ENCODE data around the gene CRIM1. TPM values are rescaled to one million over a fixed set of nuclear protein-coding genes. Genes with fewer than 3 reads are reported as not detected.

Gene CRIM1
- total and polyA plus RNA-seq, 2 of the 8 experiments (the other 6 are each of a cell fraction or from before 2014, with no cell fraction given) = 9.4 to 28.4 TPM

- Histone ChIP-seq H3K27ac (ENCODE audit: low read depth, low read length) (no peak overlapping the region), H3K4me3 (ENCODE audit: extremely low read depth in 1 of 4, insufficient read depth in 2 of 4, low read depth in 3 of 4, low read length in 4 of 4) (no peak overlapping the region), H3K23me2 (ENCODE audit: low read depth, low read length) (no peaks in the 10 kb centered on the region; the same call in 1 of the 2 replicates), H2BK12ac (ENCODE audit: low read depth, low read length) (no peak overlapping the region), H4K5ac (ENCODE audit: insufficient read length, low read depth, low read length) (no peak overlapping the region), H2BK5ac (ENCODE audit: low read depth, low read length) (no peak overlapping the region), H3K9ac (replicated peaks in 1 of 4; ENCODE audit: extremely low read depth in 1 of 4, low read depth in 3 of 4, low read length in 3 of 4) (no peak overlapping the region), H3K4ac (replicated peaks; ENCODE audit: insufficient read length, low read depth, low read length) (no peak overlapping the region), H3K79me1 (ENCODE audit: low read depth, low read length) (peaks cover 7% of the 10 kb centered on the region; the same call in 1 of the 2 replicates), H4K20me1 (replicated peaks in 1 of 2; ENCODE audit: control insufficient read depth in 1 of 2, insufficient read depth in 2 of 2, low read length in 2 of 2) (peaks cover 0 to 2% of the 10 kb centered on the region in 2 experiments), H3K79me2 (ENCODE audit: control insufficient read depth in 1 of 2, insufficient read depth in 2 of 2, low read length in 2 of 2) (peaks cover 4 to 93% of the 10 kb centered on the region in 2 experiments; a peak in 3 of 4 replicates), H4K8ac (ENCODE audit: extremely low read depth, insufficient read depth, low read length) (no peak overlapping the region), H2BK15ac (ENCODE audit: low read length) (no peak overlapping the region), H4K91ac (replicated peaks; ENCODE audit: insufficient read length, low read length) (no peak overlapping the region), H2BK120ac (replicated peaks; ENCODE audit: low read depth, low read length) (no peak overlapping the region), H3K18ac (ENCODE audit: extremely low read depth, low read length) (no peak overlapping the region), H3K56ac (replicated peaks; ENCODE audit: insufficient read length, low read depth, low read length) (no peak overlapping the region), H3K4me1 (replicated peaks in 1 of 4; ENCODE audit: control insufficient read depth in 3 of 4, insufficient read depth in 4 of 4, low read length in 3 of 4) (peaks cover 4 to 22% (median 10%) of the 10 kb centered on the region in 4 experiments; a peak in 6 of 7 replicates), H3K36me3 (ENCODE audit: control insufficient read depth in 2 of 4, insufficient read depth in 4 of 4, low read length in 3 of 4) (no peaks in the 10 kb centered on the region), H3K4me2 (ENCODE audit: insufficient read depth in 1 of 2, low read depth in 2 of 2, low read length in 2 of 2) (no peak overlapping the region), H3K23ac (ENCODE audit: insufficient read length) (no peak overlapping the region), H2AK5ac (ENCODE audit: low read depth, low read length) (no peak overlapping the region), H3K27me3 (replicated peaks in 1 of 4; ENCODE audit: control insufficient read depth in 3 of 4, extremely low read depth in 1 of 4, insufficient read depth in 3 of 4, low read length in 3 of 4) (no peaks in the 10 kb centered on the region), H3K14ac (ENCODE audit: insufficient read length) (no peak overlapping the region), H2AFZ (ENCODE audit: low read length) (no peak overlapping the region), H2BK20ac (ENCODE audit: low read length) (no peak overlapping the region), H3K9me3 (ENCODE audit: insufficient read depth in 2 of 2, low read depth in 1 of 2, low read length in 1 of 2) (no peaks in the 10 kb centered on the region)
- no peak for TF ChIP-seq SAP30 (IDR thresholded peaks at IDR 0.05; ENCODE audit: insufficient read depth, insufficient replicate concordance, low read length)
- TF ChIP-seq KDM5A (IDR thresholded peaks at IDR 0.05; ENCODE audit: low read length) = no peak
- no peak for TF ChIP-seq SUZ12 (IDR thresholded peaks at IDR 0.05; ENCODE audit: low read length)
- TF ChIP-seq TAF1 (IDR thresholded peaks at IDR 0.05; ENCODE audit: low read depth, low read length) = no peak
- TF ChIP-seq SIX5 (IDR thresholded peaks at IDR 0.05; ENCODE audit: low read depth, low read length) = no peak
- no peak for TF ChIP-seq RFX5 (IDR thresholded peaks at IDR 0.05; ENCODE audit: borderline replicate concordance, low read depth, low read length)
- TF ChIP-seq TCF12 (IDR thresholded peaks at IDR 0.05; ENCODE audit: low read depth, low read length) = no peak
- TF ChIP-seq POU5F1 (IDR thresholded peaks at IDR 0.05; ENCODE audit: low read depth, low read length) = no peak
- no peak for TF ChIP-seq SRF (IDR thresholded peaks at IDR 0.05; ENCODE audit: low read depth, low read length)
- no peak for TF ChIP-seq ZNF274 (IDR thresholded peaks at IDR 0.05; ENCODE audit: borderline replicate concordance, extremely low read depth, low read length)
- TF ChIP-seq RXRA (IDR thresholded peaks at IDR 0.05; ENCODE audit: insufficient read depth, low read depth, low read length) = no peak
- no peak for TF ChIP-seq CBX5 (IDR thresholded peaks at IDR 0.05; ENCODE audit: low read depth, low read length)
- no peak for TF ChIP-seq SP1 (IDR thresholded peaks at IDR 0.05; ENCODE audit: low read depth, low read length)
- no peak for TF ChIP-seq JUND (IDR thresholded peaks at IDR 0.05; ENCODE audit: low read length)
- TF ChIP-seq PHF8 (conservative IDR thresholded peaks at IDR 0.05; ENCODE audit: low read depth, low read length) = no peak
- FAIRE-seq (no peak), DNase-seq (ENCODE audit: low read depth in 1 of 2, low spot score in 2 of 2) (no peak)
- ChIA-PET POLR2A (ENCODE audit: partially characterized antibody) (interaction anchor here (0.9 kb wide), 1 partner anchor 38 kb away, joined by 3 read pairs; no protein-coding TSS in a partner anchor), CTCF (ENCODE audit: partially characterized antibody) (interaction anchor here (0.7 to 1.8 kb wide), 7 partner anchors 11 to 58 kb away, joined by 3 to 10 read pairs (median 5); no protein-coding TSS in a partner anchor)
- WGBS, 2 experiments (ENCODE audit: extremely low coverage in 1 of 2, insufficient coverage in 1 of 2, insufficient read length in 1 of 2, insufficient replicate concordance in 2 of 2, low coverage in 1 of 2, low lambda C conversion rate in 2 of 2, missing lambda C conversion rate in 1 of 2) = 83% methylated on average over 4 of the region's 4 CpGs; no CpG with 5 or more reads in 1 of the 2 experiments
These were observed 55.1 kb downstream of the CRIM1 start for GRCh38 chr2:36410681-36411080.
